Cerebellar cortex (tissue), 1 donor: ENCODE data around the gene BOD1L1.
A peak's percentile ranks its signal among the peaks of the same experiment; 100 is the strongest.

Experiments
- DNase-seq: peaks from one replicate; pipeline ENCODE4 v3.0.0-alpha.2; 2015; ENCODE audit warnings: low spot score

Gene BOD1L1

GRCh38 chr4:13627606-13628311 is at the start of gene BOD1L1:
Gene BOD1L1 (minus strand): TSS chr4:13627725. CDS start chr4:13627587, 138 bp downstream.
- DNase-seq, result peak; percentile 92

- DNase-seq, result no peak
Observed at GRCh38 chr4:13674971-13675370, 47.4 kb upstream of the BOD1L1 start.

- DNase-seq, result no peak
Observed at GRCh38 chr4:13673167-13673566, 45.6 kb upstream of the BOD1L1 start.

- no peak for DNase-seq
Observed at GRCh38 chr4:13670456-13671160, 43.1 kb upstream of the BOD1L1 start.

GRCh38 chr4:13665701-13666660 is 38.5 kb upstream of the BOD1L1 start:
- no peak for DNase-seq

- DNase-seq, result no peak
Observed at GRCh38 chr4:13659341-13660070, 32.0 kb upstream of the BOD1L1 start.

- peak; percentile 65 for DNase-seq
Observed at GRCh38 chr4:13656569-13657405, 29.3 kb upstream of the BOD1L1 start.

- peak; percentile 75 for DNase-seq
Observed at GRCh38 chr4:13654162-13654797, 26.8 kb upstream of the BOD1L1 start.

- no peak for DNase-seq
Observed at GRCh38 chr4:13653766-13654161, 26.2 kb upstream of the BOD1L1 start.

GRCh38 chr4:13647031-13647430 is 19.5 kb upstream of the BOD1L1 start:
- DNase-seq, result no peak

- no peak for DNase-seq
Observed at GRCh38 chr4:13645075-13645474, 17.6 kb upstream of the BOD1L1 start.

GRCh38 chr4:13642170-13642950 is 14.8 kb upstream of the BOD1L1 start:
- DNase-seq, result no peak

GRCh38 chr4:13641084-13641483 is 13.6 kb upstream of the BOD1L1 start:
- DNase-seq, result no peak

- DNase-seq, result no peak
Observed at GRCh38 chr4:13640149-13640940, 12.8 kb upstream of the BOD1L1 start.

GRCh38 chr4:13635286-13635799 is 7.8 kb upstream of the BOD1L1 start:
- no peak for DNase-seq

GRCh38 chr4:13633671-13634070 is 6.1 kb upstream of the BOD1L1 start:
- no peak for DNase-seq

- peak; percentile 5 for DNase-seq
Observed at GRCh38 chr4:13627178-13627605, 333 bp downstream of the BOD1L1 start.

GRCh38 chr4:13626492-13627177 is 890 bp downstream of the BOD1L1 start:
- no peak for DNase-seq
